Activated CD4-positive, alpha-beta T cell treated with anti-CD3 and anti-CD28 coated beads, Interleukin-2, amount 10 ng/mL, durations not matched to agents 24 days and 14 days (primary cell): Measurements from ENCODE around the gene POR. TPM values are rescaled to one million over a fixed set of nuclear protein-coding genes. Genes with fewer than 3 reads are reported as not detected.
"Not testable (repeated sequence)": the region's sequence is repeated elsewhere in the genome, so short reads cannot be mapped to it uniquely, and the experiment has no call there.

Experiments
- DNase-seq: peaks from one replicate; pipeline ENCODE4 v3.0.0; 2022
- H3K27ac Mint-ChIP-seq: one replicate; pipeline ENCODE4 v1.8.0; 2022; ENCODE audit warnings: mild to moderate bottlenecking, mixed read lengths
- H3K27me3 Mint-ChIP-seq: one replicate; pipeline ENCODE4 v1.8.0; 2022; ENCODE audit warnings: mixed read lengths
- H3K36me3 Mint-ChIP-seq: one replicate; pipeline ENCODE4 v1.8.0; 2022; ENCODE audit warnings: low read depth, mild to moderate bottlenecking, mixed read lengths
- H3K4me1 Mint-ChIP-seq: one replicate; pipeline ENCODE4 v1.8.0; 2021; ENCODE audit warnings: mixed read lengths
- H3K4me3 Mint-ChIP-seq: one replicate; pipeline ENCODE4 v1.8.0; 2022; ENCODE audit warnings: mild to moderate bottlenecking, moderate library complexity, mixed read lengths
- H3K9me3 Mint-ChIP-seq: one replicate; pipeline ENCODE4 v1.8.0; 2021; ENCODE audit warnings: mixed read lengths
- intact Hi-C: fragments of 100-400 bp; cut with micrococcal nuclease; formaldehyde crosslinking; loops from one replicate; pipeline ENCODE4 v1.15.1; 2023
- total RNA-seq: library from RNA; stranded (reverse); gene quantifications from 2 replicates; pipeline ENCODE4 v1.2.3, GENCODE V29; 2022

The POR gene
- 69.4 and 75.0 TPM in 2 replicates for total RNA-seq

GRCh38 chr7:75914655-75915415 lies at the start of gene POR:
POR (plus strand) TSS chr7:75915155; CDS start chr7:75954002, 38,847 bp downstream.
- Mint-ChIP-seq H3K4me3 (peak within 1 kb of the TSS; percentile 91), H3K36me3 (no peaks in the 10 kb centered on the region), H3K27me3 (no peaks in the 10 kb centered on the region), H3K4me1 (peaks cover 22% of the 10 kb centered on the region), H3K27ac (peak within 1 kb of the TSS; percentile 90), H3K9me3 (no peaks in the 10 kb centered on the region)
- DNase-seq, result peak; percentile 100
- intact Hi-C loops, result loop anchor here (1.0 to 2.0 kb wide), 4 partner anchors 37 to 176 kb away; partner anchors contain the start of gene TMEM120A

- intact Hi-C loops, result loop anchor here (1.0 to 5.0 kb wide), 2 partner anchors 154 to 446 kb away; no protein-coding TSS in a partner anchor
- DNase-seq, result no peak
- peaks cover 23% of the 10 kb centered on the region for H3K4me1 Mint-ChIP-seq
Measured at GRCh38 chr7:75866114-75866488, 48.9 kb upstream of the POR start.

GRCh38 chr7:75866489-75867389 lies 48.2 kb upstream of the POR start:
- no peaks in the 10 kb centered on the region for H3K36me3 Mint-ChIP-seq
- H3K27me3 Mint-ChIP-seq, result peaks cover 13% of the 10 kb centered on the region
- H3K9me3 Mint-ChIP-seq, result no peaks in the 10 kb centered on the region
- no peak overlapping the region for H3K4me3 Mint-ChIP-seq
- no peak overlapping the region for H3K27ac Mint-ChIP-seq
- H3K4me1 Mint-ChIP-seq, result peaks cover 23% of the 10 kb centered on the region
- intact Hi-C loops, result loop anchor here (1.0 to 5.0 kb wide), 2 partner anchors 154 to 446 kb away; no protein-coding TSS in a partner anchor
- DNase-seq, result peak; percentile 83

More at GRCh38 chr7:75866114-75866488, 48.9 kb upstream of the POR start:
- Mint-ChIP-seq H3K9me3 (no peaks in the 10 kb centered on the region), H3K27ac (no peak overlapping the region), H3K36me3 (no peaks in the 10 kb centered on the region), H3K27me3 (peaks cover 13% of the 10 kb centered on the region), H3K4me3 (no peak overlapping the region)

GRCh38 chr7:75867390-75867717 lies 47.6 kb upstream of the POR start:
- intact Hi-C loops, result loop anchor here (5.0 kb wide), 1 partner anchor 445 kb away; no protein-coding TSS in a partner anchor
- Mint-ChIP-seq H3K4me1 (peaks cover 26% of the 10 kb centered on the region), H3K27ac (no peak overlapping the region), H3K36me3 (no peaks in the 10 kb centered on the region), H3K27me3 (peaks cover 13% of the 10 kb centered on the region), H3K4me3 (no peak overlapping the region), H3K9me3 (no peaks in the 10 kb centered on the region)
- DNase-seq, result no peak

- Mint-ChIP-seq H3K27ac (peak overlapping the region; percentile 41), H3K36me3 (no peaks in the 10 kb centered on the region), H3K4me3 (no peak overlapping the region), H3K27me3 (peaks cover 13% of the 10 kb centered on the region), H3K9me3 (no peaks in the 10 kb centered on the region), H3K4me1 (peaks cover 26% of the 10 kb centered on the region)
- intact Hi-C loops, result loop anchor here (5.0 kb wide), 1 partner anchor 444 kb away; no protein-coding TSS in a partner anchor
- DNase-seq, result no peak
Measured at GRCh38 chr7:75868153-75868552, 46.8 kb upstream of the POR start.

GRCh38 chr7:75869776-75870379 lies 45.1 kb upstream of the POR start:
- no peak for DNase-seq
- intact Hi-C loops, result loop anchor here (1.0 to 5.0 kb wide), 3 partner anchors 8 to 442 kb away; no protein-coding TSS in a partner anchor
- H3K4me1 Mint-ChIP-seq, result peaks cover 26% of the 10 kb centered on the region
- H3K27ac Mint-ChIP-seq, result peak overlapping the region; percentile 73
- peaks cover 9% of the 10 kb centered on the region for H3K27me3 Mint-ChIP-seq
- no peaks in the 10 kb centered on the region for H3K9me3 Mint-ChIP-seq
- peak overlapping the region; percentile 45 for H3K4me3 Mint-ChIP-seq
- no peaks in the 10 kb centered on the region for H3K36me3 Mint-ChIP-seq

GRCh38 chr7:75870557-75871161 lies 44.3 kb upstream of the POR start:
- Mint-ChIP-seq H3K36me3 (no peaks in the 10 kb centered on the region), H3K27ac (peak overlapping the region; percentile 86), H3K27me3 (peaks cover 7% of the 10 kb centered on the region), H3K9me3 (no peaks in the 10 kb centered on the region), H3K4me1 (peaks cover 26% of the 10 kb centered on the region), H3K4me3 (peak overlapping the region; percentile 51)
- intact Hi-C loops, result loop anchor here (1.0 to 2.0 kb wide), 2 partner anchors 8 to 138 kb away; no protein-coding TSS in a partner anchor
- DNase-seq, result no peak

GRCh38 chr7:75872073-75872782 lies 42.7 kb upstream of the POR start:
- Mint-ChIP-seq H3K27ac (peak overlapping the region; percentile 66), H3K9me3 (no peaks in the 10 kb centered on the region), H3K4me1 (peaks cover 21% of the 10 kb centered on the region), H3K4me3 (no peak overlapping the region), H3K27me3 (no peaks in the 10 kb centered on the region), H3K36me3 (no peaks in the 10 kb centered on the region)
- no peak for DNase-seq
- intact Hi-C loops, result no loop called here

GRCh38 chr7:75874180-75874579 lies 40.8 kb upstream of the POR start:
- H3K4me1 Mint-ChIP-seq, result peaks cover 25% of the 10 kb centered on the region
- H3K27me3 Mint-ChIP-seq, intact Hi-C loops: not testable (repeated sequence)

GRCh38 chr7:75875113-75876080 lies 39.6 kb upstream of the POR start:
- H3K27ac Mint-ChIP-seq, result peak overlapping the region; percentile 41

More at GRCh38 chr7:75874180-75874579, 40.8 kb upstream of the POR start:
- not testable (repeated sequence) for H3K9me3 Mint-ChIP-seq, H3K36me3 Mint-ChIP-seq, H3K4me3 Mint-ChIP-seq, DNase-seq, H3K27ac Mint-ChIP-seq

GRCh38 chr7:75876126-75876881 lies 38.7 kb upstream of the POR start:
- H3K27ac Mint-ChIP-seq, result no peak overlapping the region
- H3K36me3 Mint-ChIP-seq, result peaks cover 16% of the 10 kb centered on the region
- no peak overlapping the region for H3K4me3 Mint-ChIP-seq
- peaks cover 27% of the 10 kb centered on the region for H3K4me1 Mint-ChIP-seq
- DNase-seq, result no peak
- intact Hi-C loops, result loop anchor here (5.0 kb wide), 1 partner anchor 116 kb away; the partner anchor contains the start of gene TMEM120A
- H3K27me3 Mint-ChIP-seq, result no peaks in the 10 kb centered on the region
- H3K9me3 Mint-ChIP-seq, result no peaks in the 10 kb centered on the region

More at GRCh38 chr7:75875113-75876080, 39.6 kb upstream of the POR start:
- Mint-ChIP-seq H3K9me3 (no peaks in the 10 kb centered on the region), H3K4me3 (no peak overlapping the region), H3K4me1 (peaks cover 29% of the 10 kb centered on the region), H3K36me3 (peaks cover 10% of the 10 kb centered on the region), H3K27me3 (no peaks in the 10 kb centered on the region)
- DNase-seq, result no peak
- intact Hi-C loops, result loop anchor here (5.0 kb wide), 1 partner anchor 117 kb away; the partner anchor contains the start of gene TMEM120A
